Suprapubic skin (tissue), 4 donors: ENCODE data around the gene CCDC106. TPM values are rescaled to one million over a fixed set of nuclear protein-coding genes. Genes with fewer than 3 reads are reported as not detected.

Experiments used
- DNase-seq, 2 donors: peaks; one replicate each; pipeline ENCODE4 v3.0.0-alpha.2; 2019; ENCODE audit warnings: low spot score in 2 of 2
- H3K27ac ChIP-seq: fragments of 200-600 bp; sonication (generic); one replicate; pipeline ENCODE4 v1.5.1; 2019
- H3K27me3 ChIP-seq: fragments of 200-600 bp; sonication (generic); one replicate; pipeline ENCODE4 v1.5.1; 2019
- H3K36me3 ChIP-seq: fragments of 200-600 bp; sonication (generic); one replicate; pipeline ENCODE4 v1.5.1; 2019
- H3K4me1 ChIP-seq: fragments of 200-600 bp; sonication (generic); one replicate; pipeline ENCODE4 v1.5.1; 2019
- H3K4me3 ChIP-seq: fragments of 200-600 bp; sonication (generic); one replicate; pipeline ENCODE4 v1.5.1; 2019; ENCODE audit warnings: mild to moderate bottlenecking
- H3K9me3 ChIP-seq: fragments of 200-600 bp; sonication (generic); one replicate; pipeline ENCODE4 v1.5.1; 2019
- CTCF ChIP-seq, 2 donors: fragments of 200-600 bp in 1 of 2; fragments of 450-650 bp in 1 of 2; sonication (generic) in 1 of 2; IDR thresholded peaks; one replicate each; pipeline ENCODE4 v1.5.1; 2016 to 2019; ENCODE audit warnings: antibody characterized with exemption in 2 of 2, mild to moderate bottlenecking in 1 of 2, moderate library complexity in 1 of 2
- EP300 ChIP-seq: sonication (generic); formaldehyde crosslinking; IDR thresholded peaks from one replicate; pipeline ENCODE4 v1.6.1; 2017; ENCODE audit warnings: antibody characterized with exemption
- POLR2A ChIP-seq, 2 donors: fragments of 450-650 bp; IDR thresholded peaks; one replicate each; pipeline ENCODE4 v1.6.1; 2017; ENCODE audit warnings: antibody characterized with exemption in 2 of 2, mild to moderate bottlenecking in 2 of 2, moderate library complexity in 2 of 2
- POLR2AphosphoS5 ChIP-seq, 3 donors: sonication (generic); formaldehyde crosslinking; IDR thresholded peaks; one replicate each; pipeline ENCODE4 v1.6.1; 2017; ENCODE audit warnings: antibody characterized with exemption in 3 of 3
- WGBS: methylation state at CpG from one replicate; pipeline ENCODE4 v1.1.5; 2018; 5-methylcytosine and 5-hydroxymethylcytosine counted together
- total RNA-seq, 4 donors: library from RNA; depleted of rRNA; stranded (reverse); fragments of >200 nt; gene quantifications; one replicate each; pipeline ENCODE4 v1.1.0, GENCODE V29; 2016

The CCDC106 gene
- total RNA-seq, 4 donors from 2014 or later: 6.2 to 18.3 (median 8.5) TPM

DNA sequence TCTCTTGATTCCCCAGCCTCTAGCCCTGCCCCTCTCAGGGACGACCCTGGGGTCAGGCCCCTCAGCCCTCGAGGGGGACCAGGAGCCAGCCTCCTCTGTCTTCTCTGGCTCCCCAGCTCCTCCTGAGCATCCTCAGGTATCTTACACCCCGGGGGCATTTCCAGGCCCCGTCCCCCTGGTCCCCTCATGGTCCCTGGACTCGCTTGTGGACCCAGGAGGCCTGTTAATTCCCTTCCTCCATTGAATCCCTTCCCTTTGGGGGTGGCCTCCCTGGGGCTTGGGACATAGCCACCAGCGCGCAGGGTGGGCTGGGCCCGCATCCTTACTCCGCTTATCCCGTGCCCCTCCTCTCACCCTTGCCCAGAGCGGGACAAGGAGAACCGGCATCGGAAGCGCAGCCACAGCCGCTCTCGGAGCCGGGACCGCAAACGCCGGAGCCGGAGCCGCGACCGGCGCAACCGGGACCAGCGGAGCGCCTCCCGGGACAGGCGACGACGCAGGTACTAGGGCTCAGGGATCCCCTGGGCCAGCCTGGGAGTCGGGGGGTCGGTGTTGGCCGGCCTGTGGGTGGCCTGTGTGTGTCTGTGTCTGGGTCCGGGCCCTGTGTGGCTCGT lies 10.9 kb downstream of the CCDC106 start:
- no peak overlapping the region for H3K4me3 ChIP-seq
- no peak overlapping the region for H3K27ac ChIP-seq
- no peaks in the 10 kb centered on the region for H3K27me3 ChIP-seq
- DNase-seq: no peak
- peaks cover 50% of the 10 kb centered on the region for H3K36me3 ChIP-seq
- WGBS: 92% methylated on average over 23 of the region's 37 CpGs
- TF ChIP-seq EP300 (no peak), CTCF (IDR thresholded peaks at IDR 0.05) (no peak), POLR2AphosphoS5 (IDR thresholded peaks at IDR 0.05) (no peak), POLR2A (IDR thresholded peaks at IDR 0.05) (no peak)
- no peaks in the 10 kb centered on the region for H3K9me3 ChIP-seq
- H3K4me1 ChIP-seq: peaks cover 50% of the 10 kb centered on the region

GRCh38 chr19:55659822-55660221 lies 11.8 kb downstream of the CCDC106 start:
- H3K27me3 ChIP-seq: no peaks in the 10 kb centered on the region
- H3K27ac ChIP-seq: no peak overlapping the region
- H3K36me3 ChIP-seq: peaks cover 59% of the 10 kb centered on the region
- 70% methylated on average over 9 of the region's 9 CpGs for WGBS
- no peak for TF ChIP-seq EP300
- no peak for TF ChIP-seq POLR2AphosphoS5 (IDR thresholded peaks at IDR 0.05)
- no peak for TF ChIP-seq CTCF (IDR thresholded peaks at IDR 0.05)
- TF ChIP-seq POLR2A (IDR thresholded peaks at IDR 0.05): no peak
- no peak overlapping the region for H3K4me3 ChIP-seq
- H3K4me1 ChIP-seq: peaks cover 50% of the 10 kb centered on the region
- no peaks in the 10 kb centered on the region for H3K9me3 ChIP-seq
- DNase-seq: no peak

DNA sequence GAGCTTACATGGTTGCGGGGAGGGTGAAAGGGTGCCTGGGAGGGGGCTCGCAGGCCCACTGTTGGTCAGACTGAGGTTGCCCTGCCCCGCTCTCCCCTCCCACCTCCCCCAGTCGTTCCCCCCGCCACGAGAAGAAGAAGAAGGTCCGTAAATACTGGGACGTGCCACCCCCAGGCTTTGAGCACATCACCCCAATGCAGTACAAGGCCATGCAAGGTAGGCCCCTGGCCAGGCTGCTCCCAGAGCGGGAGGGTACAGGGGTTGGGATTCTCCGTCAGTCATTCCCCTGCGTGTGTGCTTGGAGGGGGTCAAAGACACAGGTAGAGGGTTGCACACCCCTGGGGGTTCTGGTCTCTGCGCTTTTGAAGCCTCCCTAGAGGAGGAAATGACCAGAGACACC lies 12.4 kb downstream of the CCDC106 start:
- H3K9me3 ChIP-seq: no peaks in the 10 kb centered on the region
- TF ChIP-seq CTCF (IDR thresholded peaks at IDR 0.05): no peak
- TF ChIP-seq EP300: no peak
- TF ChIP-seq POLR2A (IDR thresholded peaks at IDR 0.05): no peak
- no peak for TF ChIP-seq POLR2AphosphoS5 (IDR thresholded peaks at IDR 0.05)
- H3K27me3 ChIP-seq: no peaks in the 10 kb centered on the region
- H3K4me3 ChIP-seq: no peak overlapping the region
- peaks cover 63% of the 10 kb centered on the region for H3K36me3 ChIP-seq
- peaks cover 50% of the 10 kb centered on the region for H3K4me1 ChIP-seq
- 80% methylated on average over 10 of the region's 12 CpGs for WGBS
- no peak for DNase-seq
- H3K27ac ChIP-seq: no peak overlapping the region

DNA sequence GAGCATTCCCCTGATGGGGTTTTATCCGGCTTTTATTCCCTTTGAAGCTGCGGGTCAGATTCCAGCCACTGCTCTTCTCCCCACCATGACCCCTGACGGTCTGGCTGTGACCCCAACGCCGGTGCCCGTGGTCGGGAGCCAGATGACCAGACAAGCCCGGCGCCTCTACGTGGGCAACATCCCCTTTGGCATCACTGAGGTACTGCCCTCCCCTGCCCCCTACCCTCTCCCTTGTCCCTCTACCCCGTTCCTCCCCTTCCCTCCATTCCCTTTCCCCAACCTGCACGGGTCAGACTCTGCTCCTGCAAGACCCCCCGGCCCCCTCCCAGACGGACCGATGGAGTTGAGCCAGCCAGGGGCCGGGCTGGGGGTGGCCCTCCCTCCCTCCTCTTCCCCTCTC lies 13.0 kb downstream of the CCDC106 start:
- H3K27me3 ChIP-seq: no peaks in the 10 kb centered on the region
- DNase-seq: no peak
- peaks cover 45% of the 10 kb centered on the region for H3K4me1 ChIP-seq
- H3K36me3 ChIP-seq: peaks cover 69% of the 10 kb centered on the region
- no peaks in the 10 kb centered on the region for H3K9me3 ChIP-seq
- no peak for TF ChIP-seq EP300
- TF ChIP-seq POLR2AphosphoS5 (IDR thresholded peaks at IDR 0.05): no peak
- no peak for TF ChIP-seq POLR2A (IDR thresholded peaks at IDR 0.05)
- no peak for TF ChIP-seq CTCF (IDR thresholded peaks at IDR 0.05)
- 76% methylated on average over 15 of the region's 16 CpGs for WGBS
- no peak overlapping the region for H3K4me3 ChIP-seq
- H3K27ac ChIP-seq: no peak overlapping the region

DNA sequence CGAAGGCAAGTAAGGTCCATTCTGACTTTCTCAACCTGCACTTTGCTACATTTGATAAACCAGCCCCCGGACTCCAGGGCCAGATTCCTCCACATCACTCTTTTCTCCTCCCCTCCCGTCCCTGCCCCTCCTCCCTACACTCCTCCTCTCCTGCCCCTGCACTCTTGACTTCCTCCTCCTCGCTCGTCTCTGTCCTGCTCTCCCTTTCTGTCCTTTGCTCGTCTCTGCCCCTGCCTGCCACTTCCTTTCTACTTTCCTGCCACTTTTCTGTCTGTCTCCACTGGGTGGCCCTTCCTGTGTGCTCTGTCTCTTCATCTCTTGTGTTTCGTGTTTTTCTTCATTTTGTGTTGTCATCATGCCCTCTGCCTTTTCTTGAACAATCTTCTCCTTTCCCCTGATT lies 13.8 kb downstream of the CCDC106 start:
- H3K36me3 ChIP-seq: peaks cover 77% of the 10 kb centered on the region
- no peak overlapping the region for H3K27ac ChIP-seq
- no peaks in the 10 kb centered on the region for H3K27me3 ChIP-seq
- no peak for DNase-seq
- no peaks in the 10 kb centered on the region for H3K9me3 ChIP-seq
- peaks cover 38% of the 10 kb centered on the region for H3K4me1 ChIP-seq
- H3K4me3 ChIP-seq: no peak overlapping the region
- TF ChIP-seq CTCF (IDR thresholded peaks at IDR 0.05): no peak
- no peak for TF ChIP-seq POLR2AphosphoS5 (IDR thresholded peaks at IDR 0.05)
- TF ChIP-seq EP300: no peak
- TF ChIP-seq POLR2A (IDR thresholded peaks at IDR 0.05): no peak
- 74% methylated on average over 7 of the region's 7 CpGs for WGBS
